ENCODE measurements around the gene CD59.

The CD59 gene

DNA sequence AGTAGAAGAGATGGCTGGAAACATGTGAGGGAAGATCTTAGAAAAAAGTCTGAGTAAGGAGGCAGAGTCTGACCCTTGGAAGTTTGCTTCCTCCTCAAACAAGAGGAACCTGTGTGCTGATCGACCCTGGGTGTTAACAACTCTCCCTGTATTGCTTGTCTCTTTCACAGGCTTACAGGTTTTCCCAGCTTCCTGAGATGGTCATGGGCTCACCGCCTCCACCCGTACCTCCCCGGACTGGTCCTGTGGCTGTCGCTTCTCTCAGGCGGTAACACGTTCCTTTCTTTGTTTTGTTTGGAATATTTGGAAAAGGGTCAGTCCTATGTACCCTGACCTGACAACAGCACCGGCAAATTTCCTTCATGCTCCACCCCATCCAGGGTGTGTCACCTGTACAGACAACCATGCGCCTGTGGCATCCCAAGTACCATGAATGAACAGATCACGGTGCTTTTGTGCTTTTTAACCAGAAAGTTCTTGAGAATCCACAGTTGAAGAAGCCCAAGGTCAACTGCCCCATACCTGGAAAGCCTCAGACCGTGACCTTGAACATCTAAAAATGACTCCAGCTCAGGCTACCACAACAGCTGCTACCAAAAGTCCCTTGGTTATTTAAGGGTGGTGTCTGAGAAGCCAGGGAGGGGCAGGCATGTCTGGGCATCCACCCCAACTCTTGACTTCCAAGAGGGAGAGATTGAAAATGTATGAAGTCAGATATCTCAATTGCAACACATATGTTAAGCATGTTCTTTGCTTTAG is 80.2 kb downstream of the CD59 start:
- peak; percentile 51 for DNase-seq (ENCODE audit: low spot score)
- TF ChIP-seq, protein P1, sequence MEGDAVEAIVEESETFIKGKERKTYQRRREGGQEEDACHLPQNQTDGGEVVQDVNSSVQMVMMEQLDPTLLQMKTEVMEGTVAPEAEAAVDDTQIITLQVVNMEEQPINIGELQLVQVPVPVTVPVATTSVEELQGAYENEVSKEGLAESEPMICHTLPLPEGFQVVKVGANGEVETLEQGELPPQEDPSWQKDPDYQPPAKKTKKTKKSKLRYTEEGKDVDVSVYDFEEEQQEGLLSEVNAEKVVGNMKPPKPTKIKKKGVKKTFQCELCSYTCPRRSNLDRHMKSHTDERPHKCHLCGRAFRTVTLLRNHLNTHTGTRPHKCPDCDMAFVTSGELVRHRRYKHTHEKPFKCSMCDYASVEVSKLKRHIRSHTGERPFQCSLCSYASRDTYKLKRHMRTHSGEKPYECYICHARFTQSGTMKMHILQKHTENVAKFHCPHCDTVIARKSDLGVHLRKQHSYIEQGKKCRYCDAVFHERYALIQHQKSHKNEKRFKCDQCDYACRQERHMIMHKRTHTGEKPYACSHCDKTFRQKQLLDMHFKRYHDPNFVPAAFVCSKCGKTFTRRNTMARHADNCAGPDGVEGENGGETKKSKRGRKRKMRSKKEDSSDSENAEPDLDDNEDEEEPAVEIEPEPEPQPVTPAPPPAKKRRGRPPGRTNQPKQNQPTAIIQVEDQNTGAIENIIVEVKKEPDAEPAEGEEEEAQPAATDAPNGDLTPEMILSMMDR (IDR thresholded peaks at IDR 0.05; ENCODE audit: extremely low read depth, missing control alignments) = no peak

DNA sequence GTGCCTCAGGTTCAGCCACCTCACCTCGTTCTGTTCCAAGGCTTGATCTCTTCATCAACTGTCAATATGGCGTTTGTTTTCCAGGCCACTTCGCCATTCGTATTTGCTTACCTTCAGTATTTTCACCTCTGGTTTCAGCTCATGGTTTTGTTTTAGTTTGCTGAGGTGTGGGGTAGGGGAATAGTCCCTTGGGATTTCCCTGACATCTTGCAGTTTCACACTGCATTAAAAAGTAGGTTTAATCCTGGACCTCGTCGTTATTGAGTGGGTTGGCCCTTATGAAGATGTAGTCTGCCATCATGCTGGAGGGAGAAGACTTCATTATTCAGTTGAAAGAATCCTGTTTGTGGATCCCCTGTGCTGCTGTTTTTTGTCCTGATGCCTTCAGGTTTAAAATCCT is 81.6 kb downstream of the CD59 start:
- TF ChIP-seq, protein P1 (IDR thresholded peaks at IDR 0.05; ENCODE audit: extremely low read depth, missing control alignments) = no peak
- DNase-seq (ENCODE audit: low spot score) = no peak

Data from GM20000 (cell line).